HG03558 (cell line): ENCODE data around the gene DRC7.

Experiments used
- ATAC-seq: cut with Tn5 transposase; IDR thresholded peaks from one replicate; pipeline ENCODE4 v1.9.1; 2021; ENCODE audit warnings: moderate number of reproducible peaks; ENCODE audit not compliant: unreplicated experiment; ENCODE audit errors: extremely low read depth

The DRC7 gene

GRCh38 chr16:57672824-57673223 is 21.8 kb upstream of the DRC7 start:
- ATAC-seq: no peak

GRCh38 chr16:57675741-57676551 is 18.7 kb upstream of the DRC7 start:
- ATAC-seq: no peak

- no peak for ATAC-seq
Measured at GRCh38 chr16:57676553-57677085, 18.0 kb upstream of the DRC7 start.

GRCh38 chr16:57677622-57678369 is 16.8 kb upstream of the DRC7 start:
- no peak for ATAC-seq

GRCh38 chr16:57679016-57679415 is 15.6 kb upstream of the DRC7 start:
- no peak for ATAC-seq

DNA sequence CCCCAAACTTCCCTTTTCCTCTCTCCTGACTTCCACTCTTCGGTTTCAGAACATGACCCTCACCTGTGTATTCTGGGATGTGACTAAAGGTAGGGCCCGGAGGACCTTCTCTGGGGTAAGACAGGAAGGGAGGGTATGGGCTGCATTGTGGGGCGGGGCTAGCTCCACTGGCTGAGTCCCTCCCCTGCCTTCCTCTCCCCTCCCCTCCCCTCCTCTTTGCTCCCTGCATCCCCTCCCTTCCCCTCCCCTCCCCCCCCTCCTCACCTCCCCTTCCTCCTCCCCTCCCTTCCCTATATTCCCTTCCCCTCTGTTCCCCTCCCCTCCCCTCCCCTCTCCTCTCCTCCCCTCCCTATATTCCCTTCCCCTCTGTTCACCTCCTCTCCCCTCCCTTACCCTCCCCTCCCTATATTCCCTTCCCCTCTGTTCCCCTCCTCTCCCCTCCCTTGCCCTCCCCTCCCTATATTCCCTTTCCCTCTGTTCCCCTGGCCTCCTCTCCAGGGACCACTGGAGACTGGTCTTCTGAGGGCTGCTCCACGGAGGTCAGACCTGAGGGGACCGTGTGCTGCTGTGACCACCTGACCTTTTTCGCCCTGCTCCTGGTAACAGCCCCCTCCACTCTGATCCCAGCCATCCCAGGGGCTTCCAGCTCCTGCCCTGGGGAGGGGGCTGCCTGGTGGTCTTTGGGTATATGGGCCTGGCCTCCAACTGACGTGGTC is 14.7 kb upstream of the DRC7 start:
- no peak for ATAC-seq

GRCh38 chr16:57680842-57681375 is 13.7 kb upstream of the DRC7 start:
- no peak for ATAC-seq

DNA sequence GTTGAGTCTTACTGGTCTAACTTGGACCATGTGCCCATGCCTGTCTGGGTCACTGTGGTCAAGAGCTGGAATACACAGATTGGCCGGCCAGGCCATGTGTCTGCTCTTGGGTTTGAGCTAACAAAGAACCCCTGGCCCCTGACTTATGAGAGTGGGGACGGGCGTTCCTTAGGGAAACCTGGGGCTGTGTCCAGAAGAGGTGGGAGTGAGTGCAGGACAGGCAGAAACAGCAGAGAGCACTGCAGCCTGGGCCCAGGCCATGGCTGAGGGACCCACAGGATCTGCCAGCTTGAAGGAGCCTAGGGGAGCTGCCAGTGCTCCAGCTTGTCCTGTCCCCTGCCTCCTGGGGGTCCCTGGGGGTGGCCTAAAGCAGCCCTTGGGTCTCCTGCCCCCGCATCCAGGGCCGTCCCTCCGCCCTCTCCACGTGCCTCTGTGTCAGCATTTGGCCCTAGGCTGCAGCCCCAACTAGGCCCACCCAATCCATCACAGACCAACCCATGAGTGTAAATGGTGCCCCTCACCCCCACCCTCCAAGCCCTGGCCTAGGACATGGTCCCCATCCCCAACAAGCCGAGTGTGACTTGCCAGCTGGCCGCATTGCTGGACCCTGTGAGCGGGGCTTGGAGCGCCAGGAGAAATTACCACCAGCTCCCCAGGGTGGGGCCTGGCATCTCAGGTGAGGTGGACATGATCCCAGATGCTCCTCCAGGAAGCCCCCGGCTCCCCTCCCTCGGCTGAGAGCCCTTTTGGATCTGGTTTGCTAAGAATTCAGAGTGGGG is 12.5 kb upstream of the DRC7 start:
- ATAC-seq: no peak

DNA sequence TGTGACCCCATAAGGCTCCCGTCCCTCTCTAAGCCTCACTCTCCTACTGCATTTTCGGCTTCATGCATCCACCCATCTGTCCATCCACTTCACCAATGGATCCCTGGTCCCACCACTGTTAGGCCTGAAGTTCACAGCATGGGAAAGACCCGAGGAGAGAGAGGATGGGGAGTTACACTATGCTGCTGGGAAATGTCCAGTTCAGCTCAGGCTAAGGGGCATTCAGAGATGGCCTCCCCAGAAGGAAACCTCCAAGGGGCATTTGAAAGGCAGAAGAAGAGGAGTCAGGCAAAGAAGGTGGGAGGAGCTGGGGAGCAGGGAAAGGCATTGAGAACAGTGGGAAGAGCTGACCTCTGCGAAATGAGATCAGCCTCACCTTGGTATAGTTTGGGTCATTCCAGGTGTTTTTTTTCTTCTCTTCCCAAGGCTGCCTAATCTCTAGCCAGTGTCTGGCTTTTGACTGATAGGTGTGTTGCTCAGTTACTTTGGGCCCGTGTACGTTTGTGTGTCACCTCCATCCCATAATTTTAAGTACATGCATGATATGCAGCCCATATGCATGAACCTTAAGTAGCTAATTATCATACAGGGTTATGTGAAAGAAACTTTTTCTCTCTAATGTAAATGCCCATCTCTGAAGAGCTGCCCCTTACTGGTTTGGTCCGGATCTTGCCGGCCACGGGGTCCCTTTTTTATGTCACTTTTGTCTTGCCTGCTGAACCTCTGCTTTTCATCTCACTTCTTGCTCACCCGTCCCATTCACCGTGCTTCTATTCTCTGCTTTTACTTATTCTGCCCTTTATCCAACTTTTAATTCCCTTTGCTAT is 11.6 kb upstream of the DRC7 start:
- no peak for ATAC-seq

GRCh38 chr16:57683636-57684545 is 10.7 kb upstream of the DRC7 start:
- ATAC-seq: no peak

DNA sequence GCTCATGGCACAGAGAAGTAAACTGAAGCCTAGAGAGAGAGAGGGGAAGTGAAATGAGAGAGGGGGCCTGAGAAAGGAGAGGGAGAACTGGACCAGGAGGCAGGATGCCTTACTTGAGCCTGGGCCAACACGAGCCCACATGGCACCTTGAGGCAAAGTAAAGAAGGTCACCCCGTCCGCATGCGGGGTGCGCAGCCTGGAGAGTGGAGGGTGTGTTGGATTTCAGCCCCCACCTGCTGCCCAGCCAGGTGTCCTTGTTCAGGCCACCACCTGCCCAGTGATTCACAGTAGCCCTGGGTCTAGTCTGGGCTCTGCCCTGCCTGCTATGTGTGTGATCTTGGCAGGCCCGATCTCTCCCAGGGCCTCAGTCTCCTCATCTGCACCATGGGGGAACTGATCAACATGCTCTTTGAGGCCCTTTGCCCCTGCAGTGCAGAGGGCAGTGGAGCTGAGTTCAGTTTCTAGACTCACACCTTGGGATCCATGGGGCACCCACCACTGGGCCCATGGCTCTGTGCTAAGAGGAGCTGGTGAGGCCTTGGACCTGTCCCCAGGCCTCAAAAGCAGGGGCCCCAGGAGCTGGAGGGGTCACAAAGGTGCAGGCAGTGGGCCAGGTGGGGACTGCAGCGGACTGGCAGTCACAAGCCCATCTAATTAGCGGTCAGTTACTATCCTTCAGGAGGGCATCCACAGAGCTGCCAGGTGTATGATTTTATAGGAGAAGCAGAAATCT is 9.8 kb upstream of the DRC7 start:
- no peak for ATAC-seq

DNA sequence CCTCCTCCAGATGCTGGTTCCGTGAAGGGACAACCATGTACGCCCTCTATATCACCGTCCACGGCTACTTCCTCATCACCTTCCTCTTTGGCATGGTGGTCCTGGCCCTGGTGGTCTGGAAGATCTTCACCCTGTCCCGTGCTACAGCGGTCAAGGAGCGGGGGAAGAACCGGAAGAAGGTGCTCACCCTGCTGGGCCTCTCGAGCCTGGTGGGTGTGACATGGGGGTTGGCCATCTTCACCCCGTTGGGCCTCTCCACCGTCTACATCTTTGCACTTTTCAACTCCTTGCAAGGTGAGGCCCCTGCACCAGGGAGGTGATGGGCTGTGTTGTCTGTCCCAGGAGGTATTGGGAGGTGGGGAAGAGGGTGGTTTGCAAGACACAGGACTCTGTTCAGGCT is 9.0 kb upstream of the DRC7 start:
- no peak for ATAC-seq

DNA sequence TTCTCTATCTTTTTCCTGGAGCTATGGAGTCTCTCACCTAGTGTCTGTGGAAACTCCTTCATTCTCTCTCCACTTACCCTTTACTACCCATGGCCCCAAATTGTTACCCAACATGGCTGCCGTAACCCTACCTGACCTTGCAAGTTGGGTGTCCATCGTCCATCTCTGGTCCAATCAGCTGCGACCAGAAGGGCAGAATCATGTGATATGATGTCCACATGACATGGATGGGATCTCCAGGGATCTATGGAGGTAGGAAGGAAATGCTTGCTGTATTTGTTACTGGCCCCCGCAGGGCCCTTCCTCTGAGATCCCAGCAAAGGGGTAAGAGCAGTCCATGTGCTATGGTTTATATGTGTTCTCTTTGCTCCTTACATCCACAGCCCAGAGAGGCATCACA is 8.0 kb upstream of the DRC7 start:
- ATAC-seq: no peak

DNA sequence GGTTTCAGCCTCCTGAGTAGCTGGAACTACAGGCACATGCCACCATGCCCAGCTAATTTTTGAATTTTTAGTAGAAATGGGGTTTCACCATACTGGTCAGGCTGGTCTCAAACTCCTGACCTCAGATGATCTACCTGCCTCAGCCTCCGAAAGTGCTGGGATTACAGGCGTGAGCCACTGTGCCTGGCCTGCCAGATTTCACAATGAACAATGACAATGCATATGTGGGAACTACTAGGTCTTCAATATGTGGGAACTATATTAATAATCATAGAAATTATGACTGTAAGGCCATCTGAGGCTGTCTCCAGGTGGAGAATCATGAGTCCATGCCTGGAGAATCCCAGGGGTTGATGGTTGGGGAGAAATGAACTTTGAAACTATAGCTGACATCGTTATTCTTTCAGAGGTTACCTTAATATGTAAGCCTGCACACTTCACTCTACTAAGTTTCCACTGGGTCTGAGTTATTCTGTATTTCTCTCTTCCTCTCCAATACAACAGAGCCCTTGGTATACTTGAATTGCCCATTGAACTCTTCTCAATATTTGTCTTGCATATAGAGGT is 7.2 kb upstream of the DRC7 start:
- ATAC-seq: no peak

- no peak for ATAC-seq
Measured at GRCh38 chr16:57688487-57688986, 6.1 kb upstream of the DRC7 start.

- no peak for ATAC-seq
Measured at GRCh38 chr16:57688987-57689761, 5.4 kb upstream of the DRC7 start.
